HepG2 (cell line): ENCODE results near the gene GDF9. TPM values are rescaled to one million over a fixed set of nuclear protein-coding genes. Genes with fewer than 3 reads are reported as not detected.

Experiments used
- ATF6 ChIP-seq: sonication (generic); formaldehyde crosslinking; conservative IDR thresholded peaks from 2 replicates; pipeline ENCODE4 v1.4.0; 2020; ENCODE audit warnings: missing genetic modification reagents
- BRCA1 ChIP-seq: sonication (generic); formaldehyde crosslinking; IDR thresholded peaks from 2 replicates; pipeline ENCODE4 v1.4.0; 2020; ENCODE audit warnings: missing genetic modification reagents
- FOXJ3 ChIP-seq: sonication (generic); formaldehyde crosslinking; IDR thresholded peaks from 2 replicates; pipeline ENCODE4 v1.4.0; 2020; ENCODE audit warnings: missing genetic modification reagents, mild to moderate bottlenecking, borderline replicate concordance
- GATAD2A ChIP-seq: IDR thresholded peaks from 2 replicates; pipeline ENCODE4 v1.6.1; 2016
- GLI4 ChIP-seq: sonication (generic); formaldehyde crosslinking; IDR thresholded peaks from 2 replicates; pipeline ENCODE4 v1.5.1; 2020; ENCODE audit warnings: missing genetic modification reagents, mild to moderate bottlenecking, moderate library complexity, borderline replicate concordance
- GPN1 ChIP-seq: sonication (generic); formaldehyde crosslinking; IDR thresholded peaks from 2 replicates; pipeline ENCODE4 v1.5.1; 2020; ENCODE audit warnings: missing genetic modification reagents, borderline replicate concordance
- GTF3A ChIP-seq: sonication (generic); formaldehyde crosslinking; conservative IDR thresholded peaks from 2 replicates; pipeline ENCODE4 v1.4.0; 2020; ENCODE audit warnings: mild to moderate bottlenecking, missing genetic modification reagents
- HMGXB4 ChIP-seq, 2 experiments: sonication (generic) in 1 of 2; formaldehyde crosslinking in 1 of 2; IDR thresholded peaks; 2 replicates each; pipeline versions ENCODE4 v1.4.0 to v1.6.1; 2018 to 2020; ENCODE audit warnings: missing genetic modification reagents in 2 of 2, borderline replicate concordance in 1 of 2, low read depth in 1 of 2, mild to moderate bottlenecking in 1 of 2, missing biosample characterization in 1 of 2
- JUNB ChIP-seq: sonication (generic); formaldehyde crosslinking; IDR thresholded peaks from 2 replicates; pipeline ENCODE4 v1.8.0; 2022; ENCODE audit warnings: missing genetic modification reagents, mild to moderate bottlenecking, borderline replicate concordance
- KDM4B ChIP-seq: sonication (generic); formaldehyde crosslinking; IDR thresholded peaks from 2 replicates; pipeline ENCODE4 v1.4.0; 2020; ENCODE audit warnings: missing genetic modification reagents
- MLX ChIP-seq: IDR thresholded peaks from 2 replicates; pipeline ENCODE4 v1.6.1; 2016
- PAXIP1 ChIP-seq: sonication (generic); formaldehyde crosslinking; conservative IDR thresholded peaks from 2 replicates; pipeline ENCODE4 v1.4.0; 2020; ENCODE audit warnings: mild to moderate bottlenecking, missing genetic modification reagents, moderate library complexity
- PTBP1 ChIP-seq: fragments of 200-400 bp; formaldehyde crosslinking; IDR thresholded peaks from 2 replicates; pipeline ENCODE4 v1.6.1; 2018; ENCODE audit warnings: low read length, low read depth; ENCODE audit not compliant: poor library complexity, severe bottlenecking
- RORA ChIP-seq: sonication (generic); formaldehyde crosslinking; IDR thresholded peaks from 2 replicates; pipeline ENCODE4 v1.5.0; 2020; ENCODE audit warnings: mild to moderate bottlenecking, missing genetic modification reagents, moderate library complexity
- ZBTB37 ChIP-seq: sonication (generic); formaldehyde crosslinking; IDR thresholded peaks from 2 replicates; pipeline ENCODE4 v1.4.0; 2020; ENCODE audit warnings: mild to moderate bottlenecking, missing genetic modification reagents
- ZNF143 ChIP-seq: sonication (generic); formaldehyde crosslinking; IDR thresholded peaks from 2 replicates; pipeline ENCODE4 v1.4.0; 2020; ENCODE audit warnings: missing genetic modification reagents
- ZNF430 ChIP-seq: sonication (generic); formaldehyde crosslinking; IDR thresholded peaks from 2 replicates; pipeline ENCODE4 v1.9.0; 2021; ENCODE audit warnings: mild to moderate bottlenecking, missing genetic modification reagents
- ZNF670 ChIP-seq: sonication (generic); formaldehyde crosslinking; IDR thresholded peaks from 2 replicates; pipeline ENCODE4 v1.8.0; 2022; ENCODE audit warnings: mild to moderate bottlenecking, missing genetic modification reagents, borderline replicate concordance
- ZNF800 ChIP-seq: sonication (generic); formaldehyde crosslinking; IDR thresholded peaks from 2 replicates; pipeline ENCODE4 v1.4.0; 2020; ENCODE audit warnings: missing genetic modification reagents
- polyA plus RNA-seq, 8 experiments: library from polyadenylated mRNA; depleted of rRNA in 3 of 8; stranded (reverse) in 7 of 8; unstranded in 1 of 8; fragments of >200 nt; fragmentation: Illumina TruSeq in 4 of 8; extraction: Trizol in 4 of 8; gene quantifications; 2 replicates each; pipeline versions ENCODE4 v1.2.1 to v1.2.3, GENCODE V29; 2011 to 2016; ENCODE audit warnings: low read depth in 4 of 8, missing spikeins in 1 of 8, mixed read lengths in 1 of 8; ENCODE audit not compliant: insufficient read depth in 1 of 8
- total RNA-seq, 5 experiments: library from RNA; depleted of rRNA; stranded (reverse); fragments of >200 nt; fragmentation: Illumina TruSeq; extraction: Trizol; gene quantifications; 2 replicates each; pipeline ENCODE4 v1.2.3, GENCODE V29; 2016; ENCODE audit warnings: low read depth in 1 of 5

GDF9 gene
- total and polyA plus RNA-seq, 2 of the 13 experiments (the other 11 are each of a cell fraction or from before 2014, with no cell fraction given): 0.33 to 0.38 TPM

- TF ChIP-seq KDM4B (CRISPR knock-in tag): peak; percentile 59; the same call in 1 of the 2 replicates
- no peak for TF ChIP-seq ZNF143 (CRISPR knock-in tag)
- TF ChIP-seq BRCA1: peak; percentile 40; the same call in 1 of the 2 replicates
- TF ChIP-seq MLX: peak; percentile 22; the same call in 1 of the 2 replicates
- no peak for TF ChIP-seq GPN1 (CRISPR knock-in tag)
- TF ChIP-seq GLI4 (CRISPR knock-in tag): no peak
- no peak for TF ChIP-seq ZBTB37 (CRISPR knock-in tag)
- TF ChIP-seq RORA (CRISPR knock-in tag): no peak
- peak; percentile 79 for TF ChIP-seq PAXIP1 (CRISPR knock-in tag)
- no peak for TF ChIP-seq GTF3A (CRISPR knock-in tag)
- no peak for TF ChIP-seq PTBP1
- TF ChIP-seq ZNF670 (CRISPR knock-in tag): no peak
- no peak for TF ChIP-seq JUNB (CRISPR knock-in tag)
- no peak for TF ChIP-seq HMGXB4 (CRISPR knock-in tag; IDR thresholded peaks at IDR 0.05; ENCODE audit: borderline replicate concordance in 1 of 2, low read depth in 1 of 2)
- no peak for TF ChIP-seq ATF6 (CRISPR knock-in tag)
- TF ChIP-seq GATAD2A: peak; percentile 68
- TF ChIP-seq FOXJ3 (CRISPR knock-in tag): no peak
- no peak for TF ChIP-seq ZNF800
- TF ChIP-seq ZNF430: peak; percentile 37; the same call in 1 of the 2 replicates
Observed at GRCh38 chr5:132837868-132838267, 28.4 kb downstream of the GDF9 start (continued).
